SKM-1 treated with dmso at 0.1 percent for 144 hours (cell line): ENCODE results near the gene TNS3.
"Not testable (repeated sequence)": the region's sequence is repeated elsewhere in the genome, so short reads cannot be mapped to it uniquely, and the experiment has no call there.

Experiments
- DNase-seq: peaks from one replicate; lab custom pipeline; 2025; ENCODE audit not compliant: unreplicated experiment; lab: John Stamatoyannopoulos, UW

TNS3 gene

DNA sequence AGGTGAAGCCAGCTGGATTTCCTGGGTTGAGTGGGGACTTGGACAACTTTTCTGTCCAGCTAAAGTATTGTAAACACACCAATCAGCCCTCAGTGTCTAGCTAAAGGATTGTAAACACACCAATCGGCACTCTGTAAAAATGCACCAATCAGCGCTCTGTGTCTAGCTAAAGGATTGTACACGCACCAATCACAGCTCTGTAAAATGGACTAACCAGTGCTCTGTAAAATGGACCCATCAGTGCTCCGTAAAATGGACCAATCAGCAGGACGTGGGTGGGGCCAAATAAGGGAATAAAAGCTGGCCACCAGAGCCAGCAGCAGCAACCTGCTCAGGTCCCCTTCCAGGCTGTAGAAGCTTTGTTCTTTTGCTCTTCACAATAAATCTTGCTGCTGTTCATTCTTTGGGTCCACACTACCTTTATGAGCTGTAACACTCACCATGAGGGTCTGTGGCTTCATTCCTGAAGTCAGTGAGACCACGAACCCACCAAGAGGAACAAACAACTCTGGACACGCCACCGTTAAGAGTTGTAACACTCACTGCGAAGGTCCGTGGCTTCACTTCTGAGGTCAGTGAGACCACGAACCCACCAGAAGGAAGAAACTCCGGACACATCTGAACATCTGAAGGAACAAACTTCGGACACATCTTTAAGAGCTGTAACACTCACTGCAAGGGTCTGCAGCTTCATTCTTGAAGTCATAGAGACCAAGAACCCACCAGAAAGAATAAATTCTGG lies 21.8 kb upstream of the TNS3 start:
- not testable (repeated sequence) for DNase-seq

DNA sequence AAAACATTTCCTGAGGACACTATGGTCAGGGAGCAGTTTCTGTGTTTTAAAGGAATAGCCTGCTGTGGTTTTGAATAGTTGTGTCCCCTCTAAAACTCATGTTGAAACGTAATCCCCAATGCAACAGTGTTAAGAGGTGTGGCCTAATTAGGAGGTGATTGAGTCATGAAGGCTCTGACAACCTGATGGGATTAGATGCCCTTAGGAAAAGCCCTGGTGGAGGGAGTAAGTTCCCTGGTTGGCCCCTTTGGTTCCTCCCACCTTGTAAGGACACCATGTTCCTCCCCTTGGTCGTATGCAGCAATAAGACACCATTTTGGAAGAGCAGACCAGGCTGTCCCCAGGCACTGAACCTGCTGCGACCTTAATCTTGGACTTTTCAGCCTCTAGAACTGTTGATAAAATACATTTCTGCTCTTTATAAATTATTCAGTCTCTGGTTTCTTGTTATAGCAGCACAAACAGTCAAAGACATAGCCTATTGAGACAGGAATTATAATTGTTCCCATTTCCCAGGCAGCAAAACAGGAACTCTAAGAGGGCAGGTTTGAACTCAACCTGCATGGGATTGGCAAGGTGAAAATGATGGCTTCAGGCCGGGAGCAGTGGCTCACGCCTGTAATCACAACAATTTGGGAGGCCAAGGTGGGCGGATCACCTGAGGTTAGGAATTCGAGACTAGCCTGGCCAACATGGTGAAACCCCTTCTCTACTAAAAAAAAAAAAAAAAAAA lies 20.5 kb upstream of the TNS3 start:
- no peak for DNase-seq

DNA sequence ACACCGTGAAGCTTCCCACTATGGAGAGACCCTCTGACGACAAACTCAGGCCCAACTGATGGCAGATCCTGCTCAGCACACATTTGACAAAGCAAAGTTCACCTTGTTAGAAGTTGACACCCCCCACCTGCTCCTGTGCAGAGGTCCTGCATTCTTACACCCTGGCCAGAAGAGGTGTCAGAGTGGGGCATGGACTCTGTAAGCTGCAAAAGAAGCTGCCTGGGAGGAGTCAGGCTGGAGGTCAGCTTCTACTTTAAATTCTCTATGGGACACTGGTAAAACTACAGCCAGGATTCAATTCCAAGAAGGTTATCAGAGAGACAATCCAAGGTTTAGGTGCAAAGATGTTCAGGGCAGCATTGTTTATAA lies 20.0 kb upstream of the TNS3 start:
- no peak for DNase-seq

DNA sequence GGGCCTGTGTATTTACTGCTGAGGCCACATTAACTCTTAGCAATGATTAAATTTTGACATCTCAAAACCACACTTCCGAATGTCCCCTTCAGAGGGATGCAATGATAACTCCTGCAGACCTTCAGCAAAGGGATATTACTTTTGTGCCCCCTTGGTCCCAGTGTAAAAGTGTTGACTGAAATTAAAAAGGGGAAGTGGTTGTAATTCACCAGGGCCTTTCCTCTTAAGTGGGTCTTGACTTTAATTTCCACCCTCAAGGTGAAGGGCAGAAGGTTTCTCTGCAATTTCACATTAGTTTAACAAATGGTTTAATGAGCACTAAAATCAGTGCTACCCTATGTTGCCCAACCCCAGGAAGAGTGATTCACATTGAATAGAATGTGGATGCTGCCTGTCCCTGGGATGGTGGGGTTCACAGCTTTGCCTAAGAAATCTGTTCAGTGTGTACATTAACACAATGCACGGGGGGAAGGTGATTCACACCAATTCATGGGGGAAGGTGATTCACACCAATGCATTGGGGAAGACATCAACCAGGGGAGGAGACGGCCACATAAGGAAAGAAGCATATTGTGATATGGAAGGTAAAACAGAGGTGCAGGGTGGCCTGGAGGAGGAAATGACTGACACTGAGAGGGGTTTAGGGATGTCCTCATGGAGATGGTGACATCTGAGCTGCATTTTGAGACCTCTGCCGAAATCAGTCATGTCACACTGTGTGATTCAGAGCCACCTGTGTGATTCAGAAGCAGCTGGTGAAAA lies 19.4 kb upstream of the TNS3 start:
- DNase-seq = peak; percentile 68

DNA sequence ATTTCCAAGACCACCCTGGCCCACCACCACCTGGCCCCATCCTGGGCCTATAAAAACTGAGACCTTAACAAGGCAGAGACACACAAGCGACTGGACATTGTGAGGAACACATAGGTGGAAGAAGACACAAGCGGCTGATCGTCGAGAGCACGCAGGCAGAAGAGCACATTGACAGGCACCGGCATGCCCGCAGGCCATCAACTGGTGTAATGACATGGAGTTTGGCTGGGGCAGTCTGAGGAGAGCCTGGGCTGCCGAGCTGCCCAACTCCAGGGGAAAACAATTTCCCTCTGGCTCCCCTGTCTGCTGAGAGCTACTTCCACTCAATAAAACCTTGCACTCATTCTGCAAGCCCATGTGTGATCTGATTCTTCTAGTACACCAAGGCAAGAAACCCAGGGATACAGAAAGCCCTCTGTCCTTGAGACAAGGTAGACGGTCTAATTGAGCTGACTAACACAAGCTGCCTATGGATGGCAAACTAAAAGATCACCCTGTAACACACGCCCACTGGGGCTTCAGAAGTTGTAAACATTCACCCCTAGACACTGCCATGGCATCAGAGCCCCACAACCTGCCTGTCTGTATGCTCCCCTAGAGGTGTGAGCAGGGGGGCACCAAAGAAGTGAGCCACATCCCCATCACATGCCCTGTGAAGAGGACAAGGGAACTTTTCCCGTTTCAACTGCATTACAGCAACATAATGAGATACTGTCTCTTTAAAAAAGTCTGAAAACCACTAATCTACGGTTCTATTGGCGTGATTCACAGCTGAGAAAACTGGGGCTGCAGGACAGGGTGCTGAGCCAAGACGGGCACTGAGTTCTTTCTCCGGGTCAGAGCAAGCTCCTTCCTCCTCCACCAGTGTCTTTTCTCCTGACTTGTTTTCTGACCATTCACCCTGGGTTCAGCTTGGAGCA lies 18.5 kb upstream of the TNS3 start:
- DNase-seq = peak; percentile 68

DNA sequence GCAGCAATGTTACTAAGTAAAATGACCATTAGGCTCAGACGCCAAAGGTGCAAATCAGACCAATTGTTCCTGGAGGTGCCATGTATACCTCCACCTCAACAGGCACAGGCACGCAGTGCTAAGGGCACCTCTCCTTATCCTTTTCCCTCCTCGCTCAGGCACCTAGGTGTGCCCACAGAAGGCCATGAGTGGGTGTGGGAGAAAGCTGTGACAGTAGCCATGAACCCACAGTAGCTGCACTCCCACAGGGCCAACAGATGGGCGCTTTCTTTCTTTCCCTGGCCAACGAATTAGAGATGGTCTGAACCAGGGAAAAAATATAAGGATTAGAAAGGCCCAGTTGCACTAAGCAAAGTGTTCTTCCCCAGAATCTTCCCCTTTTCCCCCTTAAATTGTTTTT lies 15.5 kb upstream of the TNS3 start:
- no peak for DNase-seq

DNA sequence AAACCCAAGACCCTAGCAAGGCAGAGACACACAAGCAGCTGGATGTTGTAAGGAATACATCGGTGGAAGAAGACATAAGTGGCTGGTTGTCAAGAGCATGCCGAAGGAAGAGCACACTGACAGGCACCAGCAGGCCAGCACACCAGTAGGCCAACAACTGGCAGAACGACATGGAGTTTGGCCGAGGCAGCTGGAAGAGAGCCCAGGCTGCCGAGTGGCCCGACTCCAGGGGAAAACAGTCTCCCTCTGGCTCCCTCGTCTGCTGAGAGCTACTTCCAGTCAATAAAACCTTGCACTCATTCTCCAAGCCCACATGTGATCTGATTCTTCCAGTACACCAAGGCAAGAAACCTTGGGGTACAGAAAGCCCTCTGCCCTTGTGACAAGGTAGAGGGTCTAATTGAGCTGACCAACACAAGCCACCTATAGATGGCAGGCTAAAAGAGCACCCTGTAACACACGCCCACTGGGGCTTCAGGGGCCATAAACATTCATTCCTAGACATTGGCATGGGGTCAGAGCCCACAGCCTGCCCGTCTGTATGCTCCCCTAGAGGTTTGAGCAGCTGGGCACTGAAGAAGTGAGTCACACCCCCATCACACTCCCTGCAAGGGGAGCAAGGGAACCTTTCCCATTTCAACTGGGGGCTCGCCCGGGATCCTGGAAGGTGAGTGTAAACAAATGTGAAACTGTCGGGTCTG lies 14.7 kb upstream of the TNS3 start:
- no peak for DNase-seq

DNA sequence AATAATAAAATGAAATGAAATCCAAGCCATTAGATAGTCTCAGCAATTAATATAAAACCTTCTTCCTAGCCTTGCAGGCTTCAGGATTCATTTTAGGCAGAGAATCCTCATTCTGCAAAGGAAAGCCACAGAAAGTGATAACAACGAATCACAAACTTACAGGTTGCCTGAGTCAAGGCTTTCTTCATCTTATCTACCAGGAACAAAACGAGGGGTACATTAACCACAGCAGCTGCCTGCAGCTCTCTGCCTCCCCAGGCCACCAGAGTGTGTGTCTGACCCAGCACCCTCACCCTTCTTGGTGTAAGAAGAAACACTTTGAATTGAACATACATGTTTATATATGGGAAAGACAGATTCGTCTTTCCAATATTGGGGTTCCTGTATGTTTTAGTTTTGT lies 12.5 kb upstream of the TNS3 start:
- no peak for DNase-seq

DNA sequence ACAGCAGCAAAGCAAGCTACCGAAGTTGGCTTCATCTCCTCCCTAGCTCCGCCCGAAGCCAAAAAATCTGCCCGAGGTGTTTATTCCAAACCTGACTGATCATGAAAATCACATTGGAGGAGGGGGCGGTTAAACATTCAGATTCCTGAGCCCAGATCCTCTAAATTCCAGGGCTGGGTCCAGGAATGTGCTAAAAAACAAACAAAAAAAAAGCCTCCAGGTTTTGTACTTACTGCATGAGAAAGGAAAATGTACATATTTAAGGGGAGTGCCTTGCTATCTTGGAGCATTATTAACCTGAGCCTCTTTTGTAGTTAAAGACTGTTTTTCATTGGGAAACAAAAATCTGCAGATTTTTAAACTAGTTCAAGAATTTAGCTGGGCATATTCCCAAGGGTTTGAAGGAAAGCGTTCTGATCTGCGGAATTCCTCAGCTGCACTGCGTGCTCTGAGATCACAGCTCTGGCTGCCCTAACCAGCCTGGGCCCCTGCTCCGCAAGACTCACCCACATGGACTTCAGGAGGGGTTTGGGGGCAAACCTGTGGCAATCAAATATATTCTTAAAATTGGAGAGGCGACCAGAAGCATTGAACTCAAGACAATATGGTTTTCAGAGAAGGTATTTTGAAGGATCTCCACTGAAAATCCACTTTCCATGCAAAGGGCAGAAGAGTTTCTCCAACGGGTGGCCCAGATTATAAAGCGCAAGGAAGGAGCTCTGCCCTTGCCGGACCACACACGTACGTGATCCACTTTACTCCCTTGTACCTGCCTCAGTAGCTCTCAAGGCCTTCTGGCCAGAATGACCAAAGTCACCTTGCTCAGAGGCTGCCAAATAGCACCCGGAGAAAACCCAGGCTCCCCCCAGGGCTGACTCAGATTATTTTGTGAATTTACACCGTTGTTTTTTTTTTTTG lies 10.0 kb upstream of the TNS3 start:
- DNase-seq = no peak

DNA sequence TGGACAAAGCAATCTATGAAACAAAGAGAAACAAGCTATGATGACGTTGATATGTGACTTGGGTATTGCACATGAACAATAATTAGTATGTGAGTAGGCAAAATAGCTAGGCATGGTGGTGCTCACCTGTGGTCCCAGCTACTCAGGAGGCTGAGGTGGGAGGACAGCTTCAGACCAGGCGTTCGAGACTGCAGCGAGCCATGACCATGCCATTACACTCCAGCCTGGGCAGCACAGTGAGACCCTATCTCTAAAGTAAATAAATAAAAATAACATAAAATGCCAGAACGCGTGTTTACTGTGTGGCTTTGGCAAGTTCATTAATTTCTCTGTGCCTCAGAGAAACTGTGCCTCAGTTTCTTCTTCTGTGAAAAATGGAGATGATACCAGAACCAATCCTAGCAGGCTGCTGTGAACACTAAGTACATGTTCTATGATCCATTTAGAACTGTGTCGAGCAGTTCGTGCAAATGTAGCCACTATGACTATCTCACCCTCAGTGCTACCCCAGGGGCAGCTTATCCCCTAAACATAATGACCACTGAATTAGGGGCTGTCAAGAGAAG lies 9.3 kb upstream of the TNS3 start:
- DNase-seq = no peak

DNA sequence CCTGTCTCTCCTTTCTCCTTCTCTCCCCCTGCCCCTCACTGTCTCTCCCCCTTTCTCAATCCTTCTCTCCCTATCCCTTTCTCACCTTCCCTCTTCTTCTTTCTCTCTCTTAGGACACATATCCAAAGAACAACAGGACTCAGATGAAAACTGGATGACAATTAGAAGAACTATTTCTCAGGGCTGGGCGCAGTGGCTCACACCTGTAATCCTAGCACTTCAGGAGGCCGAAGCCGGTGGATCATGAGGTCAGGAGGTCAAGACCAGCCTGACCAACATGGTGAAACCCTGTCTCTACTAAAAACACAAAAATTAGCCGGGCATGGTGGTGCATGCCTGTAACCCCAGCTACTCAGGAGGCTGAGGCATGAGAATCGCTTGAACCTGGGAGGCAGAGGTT lies 8.3 kb upstream of the TNS3 start:
- not testable (repeated sequence) for DNase-seq

DNA sequence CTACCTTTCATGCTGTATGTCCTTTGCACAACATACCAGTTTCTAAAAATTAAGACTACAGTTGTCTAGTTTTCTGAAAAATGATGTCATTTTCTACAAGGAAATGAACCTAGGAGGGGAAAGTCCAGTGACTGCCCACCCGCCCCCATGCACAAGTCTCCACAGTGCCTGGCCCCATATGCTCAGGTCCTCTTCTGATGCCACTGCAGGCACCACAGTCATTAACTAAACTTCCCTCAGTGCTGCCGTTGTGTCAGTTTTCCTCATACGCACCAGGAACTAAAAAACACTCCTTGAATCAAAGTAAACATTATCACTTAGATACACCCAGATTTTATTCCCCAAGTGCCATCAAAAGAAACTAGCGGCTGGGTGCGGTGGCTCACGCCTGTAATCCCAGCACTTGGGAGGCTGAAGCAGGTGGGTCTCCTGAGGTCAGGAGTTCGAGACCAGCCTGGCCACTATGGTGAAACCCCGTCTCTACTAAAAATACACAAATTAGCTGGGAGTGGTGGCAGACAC lies 6.9 kb upstream of the TNS3 start:
- DNase-seq = no peak

DNA sequence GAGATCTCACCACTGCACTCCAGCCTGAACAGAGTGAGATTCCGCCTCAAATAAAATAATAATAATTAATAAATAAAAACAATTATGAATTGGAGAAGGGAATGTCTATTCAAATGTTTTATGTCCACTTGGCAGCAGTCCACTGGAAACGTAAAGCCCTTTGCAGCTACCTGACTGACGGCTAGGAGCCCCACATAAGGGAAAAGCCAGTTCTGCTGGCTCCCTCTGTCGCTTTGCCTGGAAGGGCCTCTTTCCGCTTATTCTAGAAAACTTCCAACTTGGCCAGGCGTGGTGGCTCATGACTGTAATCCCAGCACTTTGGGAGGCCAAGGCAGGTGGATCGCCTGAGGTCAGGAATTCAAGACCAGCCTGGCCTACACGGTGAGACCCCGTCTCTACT lies 6.1 kb upstream of the TNS3 start:
- DNase-seq = no peak

DNA sequence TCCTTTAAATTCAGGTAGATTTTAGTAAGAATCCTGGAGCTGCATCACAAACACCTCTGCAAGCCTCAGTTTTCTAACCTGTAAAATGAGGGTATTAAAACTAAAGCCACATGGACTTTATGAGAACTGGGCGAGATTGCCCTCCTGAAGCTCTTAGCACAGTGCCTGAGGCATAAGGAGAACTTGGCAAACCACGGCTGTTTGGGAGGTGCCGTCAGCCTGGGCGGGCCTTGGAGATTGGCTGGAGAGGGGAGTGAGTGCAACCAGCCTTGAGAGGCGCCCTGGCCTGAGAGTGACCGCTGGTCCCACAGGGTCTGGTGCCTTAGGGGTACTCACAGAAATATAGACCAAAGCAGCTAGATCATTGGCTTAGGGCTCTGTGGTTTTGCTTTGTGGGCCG lies 5.4 kb upstream of the TNS3 start:
- DNase-seq = peak; percentile 20

DNA sequence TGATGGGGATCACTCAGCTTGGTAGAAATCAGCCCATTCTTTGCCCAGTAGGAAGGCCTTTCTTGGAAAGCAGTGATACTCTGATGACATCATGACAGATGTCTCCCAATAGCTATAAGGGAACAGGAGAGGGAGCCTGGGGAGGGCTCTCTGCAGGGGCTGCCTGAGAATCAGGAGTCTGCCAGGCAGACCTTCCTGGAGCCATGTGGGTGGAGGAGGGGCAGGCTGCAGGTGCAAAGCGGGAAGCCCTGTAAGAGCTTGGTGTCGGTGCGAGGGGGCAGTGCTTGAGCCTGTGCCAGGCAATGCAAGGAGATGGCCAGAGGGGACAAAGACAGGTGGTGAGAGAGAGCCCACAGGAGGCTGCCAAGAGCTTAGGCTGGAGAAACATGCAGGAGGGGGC lies 5.0 kb upstream of the TNS3 start:
- DNase-seq = no peak

DNA sequence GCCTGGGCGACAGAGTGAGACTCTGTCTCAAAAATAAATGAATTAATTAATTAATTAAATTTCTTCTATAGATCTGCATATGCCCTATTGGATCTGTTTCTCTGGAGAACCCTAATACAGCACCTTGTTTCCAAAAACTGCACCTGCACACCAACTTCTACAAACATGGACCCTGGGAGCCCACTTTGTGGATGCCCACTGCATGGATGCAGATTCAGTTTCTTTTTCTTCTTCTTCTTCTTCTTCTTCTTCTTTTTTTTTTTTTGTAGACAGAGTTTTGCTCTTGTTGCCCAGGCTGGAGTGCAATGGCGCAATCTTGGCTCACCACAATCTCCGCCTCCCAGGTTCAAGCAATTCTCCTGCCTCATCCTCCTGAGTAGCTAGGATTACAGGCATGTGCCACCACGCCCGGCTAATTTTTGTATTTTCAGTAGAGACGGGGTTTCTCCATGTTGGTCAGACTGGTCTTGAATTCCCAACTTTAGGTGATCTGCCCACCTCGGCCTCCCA lies 4.3 kb upstream of the TNS3 start:
- not testable (repeated sequence) for DNase-seq

DNA sequence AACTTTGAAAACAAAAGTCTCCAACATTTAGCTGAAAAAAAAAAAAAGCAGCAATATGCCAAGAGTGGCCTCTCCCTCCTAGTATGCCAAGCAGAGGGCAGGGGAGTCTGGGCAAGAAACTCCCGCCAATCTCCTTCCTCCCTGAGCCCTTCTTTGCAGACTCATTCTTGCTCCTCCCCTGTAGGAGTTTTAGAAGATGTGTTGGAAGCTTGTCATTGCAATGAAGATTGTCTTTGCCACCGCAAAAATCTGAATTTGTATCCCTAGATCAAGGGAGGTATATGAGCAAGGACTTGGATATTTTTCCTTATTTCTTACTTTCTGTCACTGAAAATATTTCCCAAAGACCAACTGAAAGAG lies 2.6 kb upstream of the TNS3 start:
- DNase-seq = no peak

DNA sequence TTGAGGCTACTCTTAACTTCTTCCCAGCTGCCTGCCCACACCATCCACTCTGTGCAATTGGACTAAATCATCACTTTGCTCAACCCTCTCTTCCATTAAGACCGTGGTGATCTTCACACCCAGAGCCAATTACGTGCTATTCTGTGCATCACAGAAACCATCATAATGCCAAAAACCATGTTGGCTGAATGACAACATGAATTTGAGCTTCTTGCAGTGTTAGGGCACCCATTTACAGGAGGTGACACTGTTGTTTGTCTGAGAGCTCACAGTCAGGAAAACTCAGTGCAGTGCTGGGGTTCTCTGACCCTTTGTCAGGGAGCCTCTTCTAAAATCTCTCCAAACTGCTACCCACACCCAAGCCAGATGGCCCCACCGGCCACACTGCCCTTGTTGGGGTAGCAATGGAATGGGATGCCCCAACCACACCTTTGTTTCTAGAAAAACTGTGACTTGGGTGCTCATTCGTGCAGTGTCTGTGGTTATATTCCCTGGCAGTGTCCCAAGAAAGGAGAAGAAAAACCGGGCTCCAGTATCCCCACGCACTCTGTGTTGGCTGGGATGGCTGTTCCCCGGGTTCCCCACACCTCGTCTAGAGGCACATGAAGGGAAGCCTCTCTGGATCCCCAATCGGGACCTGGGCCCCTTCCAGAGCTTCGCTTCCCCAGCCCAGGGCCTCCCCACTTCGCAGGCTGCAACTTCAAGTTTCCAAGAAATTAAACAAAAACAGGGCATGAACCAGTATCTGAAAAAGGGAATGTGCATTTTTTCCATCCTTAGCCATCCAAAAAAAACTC lies 2.0 kb upstream of the TNS3 start:
- no peak for DNase-seq
